Activated CD4-positive, alpha-beta T cell treated with anti-CD3 and anti-CD28 coated beads, Interleukin-2, amount 50 U/mL, for 48 hours (primary cell): ENCODE measurements around the gene OR56A3.

ENCODE experiments used
- DNase-seq, 2 experiments: peaks; one replicate each; pipeline ENCODE4 v3.0.0-alpha.2; 2020

The OR56A3 gene

DNA sequence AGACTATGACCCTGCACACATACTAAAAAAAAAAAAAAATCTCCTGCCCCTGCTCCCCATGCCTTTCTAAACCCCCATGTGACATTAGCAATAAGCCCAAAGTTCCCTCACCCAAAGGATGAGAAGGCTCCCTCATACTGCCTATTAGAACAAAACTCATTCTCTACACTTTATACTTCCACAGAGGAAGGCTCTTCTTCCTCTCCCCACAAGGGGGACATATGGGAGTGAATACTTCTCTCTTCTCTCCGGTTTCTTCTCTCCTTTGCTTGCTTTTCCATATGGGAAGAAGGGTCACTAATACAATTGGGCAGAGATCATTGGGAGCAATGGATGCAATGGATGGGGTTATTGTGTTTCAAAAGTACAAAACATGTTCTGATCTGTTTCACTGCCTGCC lies 41.4 kb downstream of the OR56A3 start:
- no peak for DNase-seq

DNA sequence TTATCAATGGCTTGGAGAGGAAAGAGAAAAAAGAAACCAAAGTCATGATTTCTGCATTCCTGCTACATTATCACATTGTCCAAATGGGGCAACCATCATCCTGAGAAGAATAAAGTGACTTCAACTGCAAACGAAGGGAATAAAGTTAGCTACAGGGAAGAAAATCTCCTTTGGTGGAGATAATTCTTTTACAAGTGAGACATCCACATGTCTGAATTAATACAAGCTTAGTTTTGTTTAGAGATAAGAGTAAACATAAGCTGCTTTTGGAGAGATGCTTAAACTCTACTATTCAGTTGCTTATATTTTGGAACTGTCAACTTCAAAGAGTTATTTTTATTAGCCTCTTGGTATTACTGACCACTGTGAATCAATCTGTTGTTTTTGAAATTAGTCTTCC lies 44.8 kb downstream of the OR56A3 start, which contains the start of gene OR52L1:
Gene OR52L1 (minus strand): TSS at position 101 of the 400 bp plus-strand sequence. CDS start 55 bp downstream, at position 46.
- DNase-seq = no peak

DNA sequence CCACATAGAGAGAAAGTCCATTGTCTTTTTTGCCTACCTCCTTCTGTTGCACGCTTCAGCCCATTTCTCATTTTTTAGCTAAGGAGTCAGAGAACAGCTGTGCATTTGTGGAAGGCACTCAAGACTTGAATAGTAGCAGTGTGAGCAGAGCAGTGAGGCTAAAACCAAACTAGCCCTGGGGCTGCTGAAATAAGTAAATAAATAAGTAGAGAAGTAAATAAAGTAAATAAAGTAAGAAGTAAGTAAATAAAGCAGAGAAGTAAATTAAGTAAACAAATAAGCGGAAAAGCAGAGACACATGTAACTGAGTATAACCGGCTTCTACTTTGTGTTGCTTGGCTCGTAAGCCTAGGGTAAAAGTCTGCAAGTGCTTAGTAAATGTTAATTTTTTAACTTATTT lies 47.2 kb downstream of the OR56A3 start:
- DNase-seq = no peak

DNA sequence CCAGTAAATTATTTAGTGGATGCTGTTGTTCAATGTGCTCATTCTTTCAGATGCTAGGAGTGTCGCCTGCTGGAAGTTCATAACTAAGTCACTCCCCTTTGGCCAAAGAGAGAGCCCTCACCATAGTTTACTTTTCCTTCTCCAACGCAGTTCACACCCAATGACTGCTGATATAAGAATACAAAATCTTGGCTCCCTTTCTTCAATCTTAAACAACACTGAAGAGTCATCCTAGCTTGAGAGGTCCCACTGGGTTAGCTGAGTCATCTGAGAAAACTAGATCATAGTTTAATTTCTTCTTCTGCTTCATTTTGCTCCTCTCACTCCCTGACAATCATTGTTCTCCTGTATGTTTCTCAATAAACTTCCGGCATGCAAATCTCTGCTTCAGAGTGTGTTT lies 50.1 kb downstream of the OR56A3 start:
- no peak for DNase-seq

DNA sequence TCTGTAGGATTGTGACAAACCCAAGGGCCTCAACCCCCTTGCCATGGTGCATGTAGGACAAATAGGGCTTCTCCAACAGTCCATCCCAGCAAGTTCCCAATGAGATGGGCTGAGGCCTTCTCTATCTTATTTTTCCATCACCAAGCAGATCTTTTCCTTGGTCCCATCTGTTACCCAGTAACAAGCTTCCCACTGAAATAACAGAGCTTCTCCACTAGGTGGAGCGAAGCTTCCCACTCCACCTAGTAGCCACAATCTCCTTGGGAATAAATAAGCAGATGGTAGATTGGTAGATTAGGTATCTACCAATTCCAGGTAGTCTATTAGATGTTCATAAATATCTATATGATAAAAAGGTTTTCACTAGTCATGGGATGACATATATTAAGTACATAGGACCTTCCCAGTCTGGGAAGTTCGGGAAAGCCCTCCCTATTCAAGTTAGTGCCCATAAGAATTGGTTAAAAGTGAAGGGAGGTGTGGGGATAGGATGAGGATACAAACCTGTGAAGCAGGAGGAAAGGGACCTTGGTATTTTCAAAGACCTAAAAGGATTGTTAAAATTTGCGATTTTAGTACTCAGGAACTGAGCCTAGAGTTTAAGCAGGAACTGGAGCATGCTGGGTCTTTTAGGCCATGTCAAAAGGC lies 50.7 kb downstream of the OR56A3 start:
- DNase-seq = no peak

DNA sequence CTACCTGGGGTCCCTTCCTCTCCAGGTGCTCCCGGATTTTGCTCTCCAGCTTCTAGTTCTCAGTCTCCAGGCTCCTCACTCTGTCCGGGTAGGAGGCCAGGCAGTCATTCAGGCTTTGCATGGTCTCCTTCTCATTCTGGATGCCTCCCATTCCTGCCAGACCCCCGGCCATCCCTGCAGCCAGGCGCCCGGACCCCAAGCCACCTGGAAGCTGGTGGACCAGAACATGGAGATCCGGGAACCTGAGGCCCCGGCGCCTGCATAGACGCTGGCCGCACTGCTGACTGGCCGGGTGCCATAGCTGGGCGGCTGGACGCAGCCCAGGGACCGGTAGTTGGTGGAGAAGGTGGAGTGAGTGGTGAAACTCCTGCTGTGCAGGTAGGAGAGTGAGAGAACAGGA lies 52.7 kb downstream of the OR56A3 start:
- DNase-seq = no peak
